Measurements from ENCODE around the gene FBXL17. TPM values are rescaled to one million over a fixed set of nuclear protein-coding genes. Genes with fewer than 3 reads are reported as not detected.

FBXL17 gene
- polyA plus RNA-seq, 1 of the 3 experiments (the other 2 are of a cell fraction): 4.4 TPM

DNA sequence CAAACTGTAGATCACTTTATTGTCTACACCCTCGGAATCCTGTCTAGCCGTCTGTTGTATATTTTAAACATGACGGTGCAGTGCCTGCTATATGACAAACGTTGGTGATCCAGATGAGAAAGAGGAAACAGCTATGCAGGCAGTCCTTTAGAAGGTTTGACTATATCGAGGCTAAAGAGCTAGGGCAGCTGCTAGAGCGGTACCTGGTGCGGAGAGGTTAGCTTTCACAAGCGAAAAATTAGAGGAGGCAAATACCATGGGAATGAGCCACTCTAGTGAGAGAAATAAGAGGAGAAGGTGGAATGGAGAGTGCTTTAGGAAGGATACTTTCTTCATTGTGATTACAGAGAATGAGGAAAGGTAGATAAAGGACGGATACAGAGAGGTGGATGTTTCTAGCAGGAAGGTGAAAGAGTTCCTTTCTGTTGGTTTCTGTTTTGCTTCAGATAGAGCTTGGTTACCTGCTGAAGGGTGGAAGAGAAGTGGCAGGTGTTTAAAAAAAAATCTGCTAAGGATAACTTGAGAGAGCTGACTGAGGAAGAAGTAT, 959 bp upstream of the FBXL17 start:
- peaks cover 7% of the 10 kb centered on the region for H3F3A ChIP-seq (replicated peaks; ENCODE audit: insufficient read depth)
- H3K27me3 ChIP-seq (ENCODE audit: insufficient read depth): no peaks in the 10 kb centered on the region
- H3K9me3 ChIP-seq: no peaks in the 10 kb centered on the region
- no peak for TF ChIP-seq ELF1 (IDR thresholded peaks at IDR 0.05)
- no peak for TF ChIP-seq MAX (IDR thresholded peaks at IDR 0.05; ENCODE audit: low read depth)
- no peak for TF ChIP-seq USF1 (IDR thresholded peaks at IDR 0.05; ENCODE audit: borderline replicate concordance, low read depth)
- TF ChIP-seq NRF1 (IDR thresholded peaks at IDR 0.05; ENCODE audit: low read depth, low read length): no peak
- no peak for TF ChIP-seq SIN3A (IDR thresholded peaks at IDR 0.05; ENCODE audit: borderline replicate concordance, low read depth, low read length)
- TF ChIP-seq, protein P1, sequence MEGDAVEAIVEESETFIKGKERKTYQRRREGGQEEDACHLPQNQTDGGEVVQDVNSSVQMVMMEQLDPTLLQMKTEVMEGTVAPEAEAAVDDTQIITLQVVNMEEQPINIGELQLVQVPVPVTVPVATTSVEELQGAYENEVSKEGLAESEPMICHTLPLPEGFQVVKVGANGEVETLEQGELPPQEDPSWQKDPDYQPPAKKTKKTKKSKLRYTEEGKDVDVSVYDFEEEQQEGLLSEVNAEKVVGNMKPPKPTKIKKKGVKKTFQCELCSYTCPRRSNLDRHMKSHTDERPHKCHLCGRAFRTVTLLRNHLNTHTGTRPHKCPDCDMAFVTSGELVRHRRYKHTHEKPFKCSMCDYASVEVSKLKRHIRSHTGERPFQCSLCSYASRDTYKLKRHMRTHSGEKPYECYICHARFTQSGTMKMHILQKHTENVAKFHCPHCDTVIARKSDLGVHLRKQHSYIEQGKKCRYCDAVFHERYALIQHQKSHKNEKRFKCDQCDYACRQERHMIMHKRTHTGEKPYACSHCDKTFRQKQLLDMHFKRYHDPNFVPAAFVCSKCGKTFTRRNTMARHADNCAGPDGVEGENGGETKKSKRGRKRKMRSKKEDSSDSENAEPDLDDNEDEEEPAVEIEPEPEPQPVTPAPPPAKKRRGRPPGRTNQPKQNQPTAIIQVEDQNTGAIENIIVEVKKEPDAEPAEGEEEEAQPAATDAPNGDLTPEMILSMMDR (IDR thresholded peaks at IDR 0.05): no peak
- TF ChIP-seq RFX5 (IDR thresholded peaks at IDR 0.05; ENCODE audit: low read length): no peak
- TF ChIP-seq FOXJ3 (CRISPR knock-in tag; IDR thresholded peaks at IDR 0.05): no peak
- no peak for TF ChIP-seq NFIC (IDR thresholded peaks at IDR 0.05; ENCODE audit: borderline replicate concordance)
- TF ChIP-seq PBX3 (IDR thresholded peaks at IDR 0.05): no peak
- no peak for TF ChIP-seq JUND (IDR thresholded peaks at IDR 0.05)
- no peaks in the 10 kb centered on the region; the same call in 1 of the 2 replicates for H4K20me1 ChIP-seq (ENCODE audit: insufficient read depth)
- peak overlapping the region; percentile 80 to 95 for H3K4me3 ChIP-seq (ENCODE audit: low read depth in 2 of 2, low read length in 1 of 2)
- H3K27ac ChIP-seq (ENCODE audit: low read depth in 2 of 2, low read length in 1 of 2): peak overlapping the region; percentile 85 to 98
- peaks cover 0 to 20% of the 10 kb centered on the region in 2 experiments; a peak in 3 of 4 replicates for H3K4me1 ChIP-seq (ENCODE audit: control insufficient read depth in 1 of 2, insufficient read depth in 2 of 2, low read depth in 1 of 2, low read length in 1 of 2)
- no peaks in the 10 kb centered on the region for H3K9me2 ChIP-seq
- CTCF ChIA-PET: interaction anchor here (1.5 to 1.6 kb wide), 2 partner anchors 122 to 138 kb away, joined by 3 to 9 read pairs; no protein-coding TSS in a partner anchor
- H3K9ac ChIP-seq: peak overlapping the region; percentile 93; the same call in 1 of the 2 replicates
- H3K79me2 ChIP-seq (ENCODE audit: insufficient read depth): peaks cover 28% of the 10 kb centered on the region
- peak overlapping the region; percentile 79 for H3K4me2 ChIP-seq
- 30% methylated on average over 9 of the region's 9 CpGs for WGBS (ENCODE audit: low lambda C conversion rate)
- peak overlapping the region; percentile 57 for H2AFZ ChIP-seq (ENCODE audit: low read depth)
- POLR2A ChIA-PET: interaction anchor here (1.1 to 1.5 kb wide), 3 partner anchors 16 to 1027 kb away, joined by 3 to 6 read pairs (median 4); partner anchors contain the start of gene PJA2
- no peaks in the 10 kb centered on the region for H3K36me3 ChIP-seq (replicated peaks in 1 of 2; ENCODE audit: control insufficient read depth in 1 of 2, insufficient read depth in 2 of 2, low read length in 1 of 2)
- DNase-seq: peak; percentile 9

DNA sequence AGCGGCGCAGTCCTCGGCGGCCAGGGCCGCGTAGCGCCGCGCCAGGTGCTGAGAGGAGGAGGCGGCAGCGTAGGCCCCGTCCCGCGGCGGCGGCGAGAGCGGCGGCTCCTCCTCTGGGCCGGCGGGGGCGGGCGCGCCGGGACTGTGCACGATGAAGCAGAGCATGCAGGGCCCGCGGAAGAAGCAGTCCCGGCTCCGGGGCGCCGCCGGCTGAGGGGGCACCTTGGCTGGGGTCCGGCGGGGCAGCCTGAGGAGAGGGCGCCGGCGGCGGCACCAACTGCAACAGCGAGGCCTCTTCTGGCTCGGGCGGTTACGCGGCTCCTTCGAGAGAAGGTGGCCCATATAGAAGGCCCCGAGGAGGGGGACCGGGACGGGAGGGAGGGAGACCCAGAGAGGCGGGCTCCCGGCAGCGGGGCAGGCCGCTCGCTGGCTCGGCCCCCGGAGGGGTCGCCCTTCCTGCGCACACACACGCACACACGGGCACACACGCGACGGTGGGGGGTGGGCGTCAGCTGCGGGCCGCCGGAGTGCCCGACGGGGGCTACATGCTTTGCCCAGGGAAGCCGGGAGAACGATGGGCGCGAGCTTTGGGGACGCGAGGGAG, 446 bp downstream of the FBXL17 start:
- WGBS (ENCODE audit: low lambda C conversion rate): no CpG with 5 or more reads among the region's 74 CpGs
- Histone ChIP-seq H3K4me2 (peak overlapping the region; percentile 79), H3K9ac (peak overlapping the region; percentile 93), H3K4me3 (ENCODE audit: low read depth in 2 of 2, low read length in 1 of 2) (peak overlapping the region; percentile 80 to 95), H3K27me3 (ENCODE audit: insufficient read depth) (no peaks in the 10 kb centered on the region), H3K79me2 (ENCODE audit: insufficient read depth) (peaks cover 41% of the 10 kb centered on the region), H3K36me3 (replicated peaks in 1 of 2; ENCODE audit: control insufficient read depth in 1 of 2, insufficient read depth in 2 of 2, low read length in 1 of 2) (peaks cover 0 to 8% of the 10 kb centered on the region in 2 experiments), H2AFZ (ENCODE audit: low read depth) (peak overlapping the region; percentile 84), H3K9me3 (no peaks in the 10 kb centered on the region), H4K20me1 (ENCODE audit: insufficient read depth) (no peaks in the 10 kb centered on the region; the same call in 1 of the 2 replicates), H3K27ac (ENCODE audit: low read depth in 2 of 2, low read length in 1 of 2) (peak overlapping the region; percentile 85 to 98), H3F3A (replicated peaks; ENCODE audit: insufficient read depth) (peaks cover 7% of the 10 kb centered on the region), H3K4me1 (ENCODE audit: control insufficient read depth in 1 of 2, insufficient read depth in 2 of 2, low read depth in 1 of 2, low read length in 1 of 2) (peaks cover 0 to 20% of the 10 kb centered on the region in 2 experiments; a peak in 3 of 4 replicates), H3K9me2 (no peaks in the 10 kb centered on the region)
- peak; percentile 80 for DNase-seq
- POLR2A ChIA-PET: interaction anchor here (1.0 to 1.5 kb wide), 4 partner anchors 18 to 1029 kb away, joined by 3 to 6 read pairs (median 4); partner anchors contain the start of gene PJA2
- CTCF ChIA-PET: interaction anchor here (1.5 to 1.6 kb wide), 2 partner anchors 121 to 140 kb away, joined by 3 to 9 read pairs; no protein-coding TSS in a partner anchor
- TF ChIP-seq NRF1 (IDR thresholded peaks at IDR 0.05; ENCODE audit: low read depth, low read length): 0 out of 2 replicates have a peak, but pooled peaks have one; percentile 14
- TF ChIP-seq REST (IDR thresholded peaks at IDR 0.05; ENCODE audit: low read depth, low read length): no peak
- TF ChIP-seq, protein P1 (IDR thresholded peaks at IDR 0.05): no peak
- no peak for TF ChIP-seq ELF1 (IDR thresholded peaks at IDR 0.05)
- no peak for TF ChIP-seq RFX5 (IDR thresholded peaks at IDR 0.05; ENCODE audit: low read length)
- TF ChIP-seq TAF1 (IDR thresholded peaks at IDR 0.05; ENCODE audit: borderline replicate concordance, low read depth, low read length): peak; percentile 34

Data from SK-N-SH (cell line).